Left lung (tissue), 10 donors: ENCODE measurements around the gene ULBP3. TPM values are rescaled to one million over a fixed set of nuclear protein-coding genes. Genes with fewer than 3 reads are reported as not detected.

Experiments used
- ATAC-seq: fragments of 200-7000 bp; cut with Tn5 transposase; one replicate; pipeline ENCODE4 v1.9.1; 2020; ENCODE audit warnings: moderate library complexity
- DNase-seq, 4 donors: peaks; one replicate each; pipeline ENCODE4 v3.0.0-alpha.2; 2013 to 2020
- H3K27ac ChIP-seq, 2 donors: fragments of 200-600 bp; sonication (generic) in 1 of 2; one replicate each; pipeline versions ENCODE4 v1.5.0 to v1.8.0; 2020 to 2021
- H3K27me3 ChIP-seq, 2 donors: fragments of 200-600 bp; sonication (generic) in 1 of 2; one replicate each; pipeline versions ENCODE4 v1.5.0 to v1.8.0; 2020 to 2021
- H3K36me3 ChIP-seq, 2 donors: fragments of 200-600 bp; sonication (generic) in 1 of 2; one replicate each; pipeline versions ENCODE4 v1.5.0 to v1.8.0; 2020 to 2021
- H3K4me1 ChIP-seq, 2 donors: fragments of 200-600 bp; one replicate each; pipeline ENCODE4 v1.8.0; 2021
- H3K4me3 ChIP-seq, 2 donors: fragments of 200-600 bp; sonication (generic) in 1 of 2; one replicate each; pipeline versions ENCODE4 v1.5.0 to v1.8.0; 2020 to 2021; ENCODE audit warnings: mild to moderate bottlenecking in 1 of 2
- H3K9me3 ChIP-seq, 2 donors: fragments of 200-600 bp; sonication (generic) in 1 of 2; one replicate each; pipeline versions ENCODE4 v1.5.0 to v1.8.0; 2020 to 2021
- intact Hi-C, 2 donors: fragments of 100-400 bp; cut with DNase I; formaldehyde crosslinking; loops; one replicate each; pipeline versions ENCODE4 v1.11.2 to v1.14.2; 2022
- polyA plus RNA-seq, 6 donors: library from polyadenylated mRNA; unstranded; fragments of 120-200 nt; gene quantifications; one replicate each; pipeline ENCODE4 v1.2.1, GENCODE V29; 2013; ENCODE audit not compliant: insufficient read length in 6 of 6
- total RNA-seq, 2 donors: library from RNA; stranded (reverse); fragmentation: NEBNext Ultra II Directional; extraction: Animal tissue kit (Norgen Biotek cat#: 25700); gene quantifications; one replicate each; pipeline ENCODE4 v1.2.1, GENCODE V29; 2021
- TF ChIP-seq, protein P1 (sequence below), 2 donors: fragments of 200-600 bp; sonication (generic) in 1 of 2; IDR thresholded peaks; one replicate each; pipeline versions ENCODE4 v1.5.0 to v1.8.0; 2021; ENCODE audit warnings: antibody characterized with exemption in 2 of 2
- donor health status: DM: no; HTN: yes; CAD: no.
- donor health status: DM: no; HTN: no; CAD: no.

The ULBP3 gene
- total and polyA plus RNA-seq, 8 donors = 8.6 to 13.0 (median 10.3) TPM

- H3K4me1 ChIP-seq = peaks cover 7 to 13% of the 10 kb centered on the region in 2 donors
- TF ChIP-seq, protein P1, sequence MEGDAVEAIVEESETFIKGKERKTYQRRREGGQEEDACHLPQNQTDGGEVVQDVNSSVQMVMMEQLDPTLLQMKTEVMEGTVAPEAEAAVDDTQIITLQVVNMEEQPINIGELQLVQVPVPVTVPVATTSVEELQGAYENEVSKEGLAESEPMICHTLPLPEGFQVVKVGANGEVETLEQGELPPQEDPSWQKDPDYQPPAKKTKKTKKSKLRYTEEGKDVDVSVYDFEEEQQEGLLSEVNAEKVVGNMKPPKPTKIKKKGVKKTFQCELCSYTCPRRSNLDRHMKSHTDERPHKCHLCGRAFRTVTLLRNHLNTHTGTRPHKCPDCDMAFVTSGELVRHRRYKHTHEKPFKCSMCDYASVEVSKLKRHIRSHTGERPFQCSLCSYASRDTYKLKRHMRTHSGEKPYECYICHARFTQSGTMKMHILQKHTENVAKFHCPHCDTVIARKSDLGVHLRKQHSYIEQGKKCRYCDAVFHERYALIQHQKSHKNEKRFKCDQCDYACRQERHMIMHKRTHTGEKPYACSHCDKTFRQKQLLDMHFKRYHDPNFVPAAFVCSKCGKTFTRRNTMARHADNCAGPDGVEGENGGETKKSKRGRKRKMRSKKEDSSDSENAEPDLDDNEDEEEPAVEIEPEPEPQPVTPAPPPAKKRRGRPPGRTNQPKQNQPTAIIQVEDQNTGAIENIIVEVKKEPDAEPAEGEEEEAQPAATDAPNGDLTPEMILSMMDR (IDR thresholded peaks at IDR 0.05) = no peak
- ATAC-seq (no peak), DNase-seq (peak in 2 of 4 donors; percentile 24 to 77)
- H3K9me3 ChIP-seq = no peaks in the 10 kb centered on the region
- no peak overlapping the region for H3K27ac ChIP-seq
- intact Hi-C loops = no loop called here
- no peaks in the 10 kb centered on the region for H3K36me3 ChIP-seq
- H3K27me3 ChIP-seq = no peaks in the 10 kb centered on the region
- H3K4me3 ChIP-seq = no peak overlapping the region
These were observed 46.8 kb upstream of the ULBP3 start for GRCh38 chr6:150115769-150116168.

- Histone ChIP-seq H3K27ac (no peak overlapping the region), H3K4me1 (no peaks in the 10 kb centered on the region), H3K36me3 (no peaks in the 10 kb centered on the region), H3K4me3 (no peak overlapping the region), H3K9me3 (no peaks in the 10 kb centered on the region), H3K27me3 (no peaks in the 10 kb centered on the region)
- TF ChIP-seq, protein P1 (IDR thresholded peaks at IDR 0.05) = no peak
- intact Hi-C loops = no loop called here
- DNase-seq (no peak), ATAC-seq (no peak)
These were observed 43.3 kb upstream of the ULBP3 start for GRCh38 chr6:150112233-150112632.

- intact Hi-C loops = no loop called here
- Histone ChIP-seq H3K36me3 (no peaks in the 10 kb centered on the region), H3K27ac (no peak overlapping the region), H3K27me3 (no peaks in the 10 kb centered on the region), H3K4me3 (no peak overlapping the region), H3K9me3 (no peaks in the 10 kb centered on the region), H3K4me1 (no peaks in the 10 kb centered on the region)
- no peak for ATAC-seq
- no peak for DNase-seq
- TF ChIP-seq, protein P1 (IDR thresholded peaks at IDR 0.05) = no peak
These were observed 33.9 kb upstream of the ULBP3 start for GRCh38 chr6:150102750-150103270.

GRCh38 chr6:150100745-150101144, 31.8 kb upstream of the ULBP3 start:
- no peak overlapping the region for H3K4me3 ChIP-seq
- H3K4me1 ChIP-seq = no peaks in the 10 kb centered on the region
- H3K27me3 ChIP-seq = no peaks in the 10 kb centered on the region
- no peak for DNase-seq
- TF ChIP-seq, protein P1 (IDR thresholded peaks at IDR 0.05) = no peak
- no peaks in the 10 kb centered on the region for H3K36me3 ChIP-seq
- H3K9me3 ChIP-seq = no peaks in the 10 kb centered on the region
- intact Hi-C loops = no loop called here
- H3K27ac ChIP-seq = no peak overlapping the region
- no peak for ATAC-seq

DNA sequence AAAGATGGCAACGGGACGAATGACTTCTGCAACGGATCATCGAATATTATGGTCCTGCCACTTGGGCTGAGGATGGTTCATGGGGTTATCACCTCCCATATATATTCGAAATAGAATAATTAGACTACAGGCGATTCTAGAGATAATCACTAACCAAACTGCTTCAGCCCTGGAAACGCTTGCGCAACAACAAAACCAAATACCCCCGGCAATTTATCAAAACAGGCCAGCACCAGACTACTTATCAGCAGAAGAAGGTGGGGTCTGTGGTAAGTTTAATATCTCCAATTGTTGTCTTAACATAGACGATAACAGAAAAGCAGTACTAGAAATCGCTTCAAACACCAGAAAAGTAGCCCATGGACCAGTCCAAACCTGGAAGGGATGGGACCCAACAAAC, 31.0 kb upstream of the ULBP3 start:
- Histone ChIP-seq H3K4me3 (no peak overlapping the region), H3K4me1 (no peaks in the 10 kb centered on the region), H3K27me3 (no peaks in the 10 kb centered on the region), H3K36me3 (no peaks in the 10 kb centered on the region), H3K27ac (no peak overlapping the region), H3K9me3 (no peaks in the 10 kb centered on the region)
- TF ChIP-seq, protein P1 (IDR thresholded peaks at IDR 0.05) = no peak
- intact Hi-C loops = no loop called here
- DNase-seq (no peak), ATAC-seq (no peak)
